CD4-positive, alpha-beta T cell treated with Interleukin-15 for 4 hours (primary cell): Measurements from ENCODE around the gene CCDC12.
"Not testable (repeated sequence)": the region's sequence is repeated elsewhere in the genome, so short reads cannot be mapped to it uniquely, and the experiment has no call there.

Source experiments
- DNase-seq: peaks from one replicate; pipeline ENCODE4 v3.0.0-alpha.2; 2020; ENCODE audit warnings: low spot score

The CCDC12 gene

DNA sequence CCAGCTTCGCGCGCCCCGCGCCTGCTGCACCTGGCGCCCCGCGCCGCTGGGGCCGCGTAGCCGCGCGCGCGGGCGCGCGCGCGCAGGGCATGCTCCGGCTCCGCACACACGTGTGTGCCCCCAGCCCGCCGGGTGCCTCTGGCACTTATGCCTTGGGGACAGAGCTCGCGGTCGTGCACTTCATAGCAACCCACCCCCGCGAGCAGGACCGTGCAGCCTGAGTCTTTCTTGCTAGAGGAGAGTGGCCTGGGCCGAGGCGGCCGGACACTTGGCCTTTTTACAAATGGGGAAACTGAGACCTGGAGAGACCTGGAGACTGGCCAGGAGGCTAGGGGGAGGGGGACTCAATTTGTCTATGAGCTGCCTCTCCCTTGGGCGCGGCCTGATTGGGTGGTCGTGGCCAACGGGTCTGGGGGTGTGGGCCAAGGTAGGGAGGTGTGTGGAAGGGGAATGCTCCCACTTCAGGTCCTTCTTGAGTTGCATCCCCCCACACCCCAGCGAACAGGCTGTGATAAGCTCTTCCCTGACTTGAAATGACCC, 3.5 kb upstream of the CCDC12 start:
- no peak for DNase-seq

DNA sequence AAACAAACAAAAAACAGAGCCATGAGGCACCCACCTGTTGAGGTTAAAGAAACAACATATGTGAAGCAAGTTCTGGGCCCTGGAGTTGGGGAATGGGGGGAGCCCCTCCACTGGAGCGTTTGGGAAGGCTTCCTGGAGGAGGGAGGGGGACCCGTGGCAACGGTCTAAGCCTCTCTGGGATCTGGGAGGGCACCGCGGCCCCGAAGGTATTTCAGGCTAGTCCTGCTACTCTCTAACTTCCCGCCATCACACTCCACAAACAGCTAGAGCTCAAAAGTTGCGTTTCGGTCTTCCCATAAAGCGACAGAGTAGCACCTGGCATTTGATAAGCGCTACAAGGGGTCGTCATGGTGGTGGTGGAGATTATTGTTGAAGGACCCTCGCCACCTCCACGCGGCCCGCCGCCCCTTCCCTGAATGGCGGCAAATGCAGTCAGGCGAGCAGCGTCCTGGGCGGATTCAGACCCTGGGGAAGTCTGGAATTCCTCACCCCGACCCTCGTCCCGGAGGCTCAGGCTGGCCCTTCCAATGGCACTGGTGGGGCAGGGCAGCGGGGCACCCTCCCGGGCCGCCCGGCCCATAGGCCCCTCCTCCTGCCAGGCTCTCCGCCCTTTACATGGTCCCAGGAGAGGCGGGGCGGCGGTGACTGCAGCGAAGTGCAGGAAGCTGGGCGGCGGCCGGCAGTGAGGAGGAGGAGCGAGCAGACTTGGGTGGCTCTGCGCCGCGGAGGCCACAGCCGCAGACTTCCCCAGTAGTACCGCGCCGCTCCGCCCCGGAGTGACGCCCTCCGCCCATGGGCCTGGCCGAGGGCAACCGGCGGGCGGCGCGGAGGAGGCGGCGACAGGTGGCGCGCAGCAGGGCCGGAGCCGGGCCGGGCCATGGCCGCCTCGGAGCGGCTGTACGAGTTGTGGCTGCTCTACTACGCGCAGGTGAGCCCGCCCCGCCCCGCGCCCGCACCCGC, 2.7 kb upstream of the CCDC12 start, which contains the start of gene NBEAL2:
NBEAL2 (plus strand) TSS at position 682 of the 960 bp plus-strand sequence; CDS start at position 878, 196 bp downstream.
- DNase-seq, result peak; percentile 95

DNA sequence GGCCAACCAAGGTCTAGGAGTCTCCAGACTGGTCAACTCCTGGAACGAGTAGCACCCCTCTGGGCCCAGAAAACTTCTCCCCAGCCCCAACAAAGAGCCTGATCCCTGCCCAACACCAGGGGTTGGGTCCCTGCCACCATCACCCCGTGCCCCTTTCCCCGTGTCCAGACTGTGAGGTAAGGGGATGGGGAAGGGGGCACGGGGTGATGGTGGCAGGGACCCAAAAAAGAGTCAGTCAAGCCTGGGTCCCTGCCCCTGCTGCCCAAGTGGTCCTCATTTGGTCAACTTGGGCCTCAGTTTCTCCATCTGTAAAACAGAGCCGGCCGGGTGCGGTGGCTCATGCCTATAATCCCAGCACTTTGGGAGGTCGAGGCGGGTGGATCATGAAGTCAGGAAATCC, 1.8 kb upstream of the CCDC12 start:
- no peak for DNase-seq

DNA sequence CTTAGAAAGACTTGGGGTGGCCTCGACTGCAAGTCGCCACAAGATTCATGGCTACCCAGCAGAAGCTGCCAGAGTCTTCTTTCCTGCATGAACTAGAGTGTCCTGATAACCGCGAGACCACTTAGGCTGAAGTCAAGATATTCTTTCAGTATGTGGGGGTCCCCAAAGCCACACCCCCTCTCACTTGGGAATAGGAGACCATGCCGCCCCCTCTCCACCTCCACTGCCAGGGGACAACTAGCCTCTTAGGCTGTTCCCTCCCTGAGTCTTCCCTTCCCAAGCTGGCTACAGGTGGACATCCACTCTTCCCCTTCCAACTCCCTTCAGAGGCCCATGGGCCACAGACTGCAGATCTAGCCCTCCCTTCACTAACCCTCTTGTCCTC, 1.3 kb upstream of the CCDC12 start:
- DNase-seq, result no peak

DNA sequence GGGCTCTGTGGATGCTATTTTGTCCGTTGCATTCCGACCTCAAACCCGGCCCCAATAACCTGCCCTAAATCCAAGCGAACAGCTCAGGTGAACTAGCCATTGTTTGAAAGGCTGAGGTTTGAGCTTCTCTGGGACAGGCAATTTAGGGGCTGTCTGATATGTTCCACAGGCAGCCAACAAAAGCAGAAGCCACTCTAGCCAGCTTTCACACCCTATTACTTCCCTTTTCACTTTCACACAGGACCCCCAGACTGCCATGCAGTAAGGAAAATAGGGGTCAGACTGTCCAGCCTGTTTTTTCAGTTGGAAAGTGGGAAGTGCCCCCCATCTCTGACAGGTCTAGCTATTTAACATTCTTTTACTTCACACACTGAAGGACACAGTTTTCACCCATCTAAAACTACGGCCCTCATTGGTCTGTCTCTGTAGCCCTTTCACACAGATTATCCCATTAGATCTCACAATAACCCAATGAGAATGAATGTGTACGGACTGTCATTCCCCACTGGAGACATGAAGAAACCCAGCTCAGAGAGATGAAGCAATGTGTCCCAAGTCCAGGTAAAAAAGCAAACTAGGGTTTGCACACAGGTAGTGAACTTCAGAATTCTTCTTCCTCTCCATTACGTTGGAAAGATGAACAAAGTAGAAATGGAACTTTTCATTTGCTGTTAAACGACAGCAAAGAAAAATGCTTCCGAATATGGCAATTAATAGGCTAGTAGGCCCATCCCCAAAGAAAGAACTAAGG, 1.9 kb downstream of the CCDC12 start:
- no peak for DNase-seq

DNA sequence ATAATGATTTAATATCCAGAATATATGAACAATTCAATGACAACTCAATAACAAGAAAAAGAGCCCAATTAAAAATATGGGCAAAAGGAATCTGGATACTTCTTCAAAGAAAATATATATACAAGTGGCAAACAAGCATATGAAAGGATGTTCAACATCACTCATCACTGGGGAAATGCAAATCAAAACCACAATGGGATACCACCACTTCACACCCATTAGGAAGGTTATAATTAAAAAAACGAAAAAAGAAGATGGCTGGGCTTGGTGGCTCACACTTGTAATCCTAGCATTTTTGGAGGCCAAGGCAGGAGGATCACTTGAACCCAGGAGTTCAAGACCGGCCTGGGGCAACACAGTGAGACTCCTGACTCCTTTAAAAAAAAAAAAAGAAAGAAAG, 4.1 kb downstream of the CCDC12 start:
- DNase-seq, result no peak

DNA sequence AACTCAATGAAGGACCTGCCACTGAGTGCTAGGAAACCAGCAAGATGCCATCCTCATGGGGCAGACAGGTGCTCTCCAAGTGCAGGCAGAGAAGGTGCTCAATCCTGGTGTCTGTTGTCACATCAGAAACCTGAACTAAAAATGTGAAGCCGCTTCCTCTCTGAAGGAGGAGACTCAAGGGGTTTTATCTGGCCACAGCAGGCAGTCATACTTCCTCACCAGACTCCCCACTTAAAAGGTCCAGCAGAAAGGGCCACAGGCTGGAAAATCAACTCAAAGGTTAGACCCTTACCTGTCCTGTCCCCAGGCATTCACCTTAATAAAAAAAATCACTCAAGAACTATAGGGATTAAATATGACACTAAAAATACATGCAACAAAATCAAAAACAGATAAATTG, 4.8 kb downstream of the CCDC12 start:
- DNase-seq, result no peak

DNA sequence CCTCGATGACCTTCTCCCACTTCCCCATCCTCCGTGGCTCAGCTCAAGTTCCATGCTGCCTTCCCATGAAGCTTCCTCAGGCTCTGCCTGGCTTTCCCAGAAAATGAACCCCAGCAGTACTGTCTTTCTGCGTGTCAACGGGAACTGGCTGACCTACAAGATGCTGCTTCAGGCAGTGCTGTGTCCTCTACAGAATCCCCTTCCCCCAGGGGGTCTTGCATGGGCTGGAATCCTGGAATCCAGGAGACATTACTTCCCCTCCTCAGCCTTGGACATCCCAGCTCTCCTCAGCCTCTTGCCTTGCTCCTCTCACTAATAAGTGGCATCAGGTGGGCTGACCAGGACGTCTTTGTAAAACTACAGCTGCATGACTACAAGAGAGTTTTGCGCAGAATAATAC, 5.4 kb downstream of the CCDC12 start:
- no peak for DNase-seq

DNA sequence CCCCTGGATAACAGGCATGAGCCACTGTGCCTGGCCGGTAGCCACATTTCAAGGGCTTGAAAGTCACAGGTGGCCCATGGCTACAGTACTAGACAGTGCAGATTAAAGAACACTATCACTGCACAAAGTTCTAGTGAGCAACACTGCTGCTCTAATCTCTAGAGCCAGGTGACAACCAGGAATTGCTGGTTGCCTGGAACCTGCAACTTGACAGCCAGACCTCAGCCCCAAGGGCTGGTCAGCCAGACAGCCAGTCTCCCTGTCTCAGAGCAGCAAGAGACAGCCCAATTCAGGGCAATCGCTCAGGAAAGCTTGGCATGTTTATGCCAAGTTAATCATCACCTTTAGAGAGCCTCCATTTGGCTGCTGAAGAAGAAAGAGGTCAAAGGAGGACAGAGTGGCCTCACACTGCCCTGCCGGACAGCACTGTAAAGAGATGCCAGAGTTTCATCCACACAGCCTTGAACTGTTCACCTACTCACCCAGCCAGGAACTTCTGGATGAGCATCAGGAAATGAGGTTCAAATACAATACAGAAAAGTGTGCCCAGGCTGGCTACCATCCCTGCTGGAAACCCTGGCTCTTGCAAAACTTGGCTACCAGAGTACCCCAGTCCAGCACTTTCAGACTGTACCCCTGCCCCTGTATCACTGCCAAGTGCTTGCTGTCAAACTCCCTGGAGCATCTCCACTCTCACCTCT, 6.0 kb downstream of the CCDC12 start:
- no peak for DNase-seq

DNA sequence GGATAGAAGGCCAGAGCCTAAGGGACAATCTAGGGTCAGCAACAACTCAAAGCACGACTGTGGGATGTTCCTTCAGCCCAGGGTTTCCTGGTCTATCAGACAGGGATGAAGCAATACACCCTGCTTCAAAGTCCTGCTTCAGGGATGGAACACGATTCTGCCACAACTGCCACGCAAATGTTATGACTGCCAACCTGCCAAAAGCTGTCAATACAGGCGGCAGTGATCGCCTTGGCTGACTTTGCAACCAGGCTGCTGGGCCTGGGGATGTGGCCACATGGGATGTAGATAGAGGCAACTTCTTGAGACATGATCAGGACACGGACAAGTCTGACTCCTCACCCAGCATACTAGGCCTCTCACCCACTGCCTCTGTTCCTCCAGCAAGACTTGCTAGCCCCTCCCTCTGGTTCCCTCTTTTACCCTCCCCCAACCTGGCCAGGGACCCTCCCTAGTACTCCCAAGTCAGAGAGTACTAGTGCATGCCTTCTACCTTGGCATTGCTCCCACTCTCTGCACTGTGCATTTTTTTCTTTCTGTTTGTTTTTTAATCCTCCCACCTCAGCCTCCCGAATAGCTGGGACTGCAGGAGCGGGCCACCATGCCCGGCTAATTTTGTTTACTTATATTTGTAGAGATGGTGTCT, 7.6 kb downstream of the CCDC12 start:
- no peak for DNase-seq

DNA sequence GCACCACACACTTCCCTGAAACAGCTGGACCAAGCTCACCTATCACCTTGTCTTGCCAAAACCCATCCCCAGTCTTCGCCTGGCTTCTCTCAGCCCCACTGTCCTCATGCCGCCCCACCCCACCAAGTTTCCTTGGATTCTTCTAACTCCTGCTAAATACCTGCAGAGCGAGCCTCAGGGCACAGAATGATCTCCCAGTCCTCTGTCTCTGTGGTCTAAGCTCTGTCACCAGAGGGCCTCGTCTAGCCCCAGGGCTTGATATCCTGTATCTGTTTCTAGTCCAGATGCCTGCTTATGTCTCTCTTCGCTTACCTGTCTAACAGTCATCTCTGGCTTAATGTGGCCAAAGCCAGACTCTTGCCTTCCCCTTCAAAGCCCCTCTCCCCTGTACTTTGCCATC, 9.7 kb downstream of the CCDC12 start:
- no peak for DNase-seq

DNA sequence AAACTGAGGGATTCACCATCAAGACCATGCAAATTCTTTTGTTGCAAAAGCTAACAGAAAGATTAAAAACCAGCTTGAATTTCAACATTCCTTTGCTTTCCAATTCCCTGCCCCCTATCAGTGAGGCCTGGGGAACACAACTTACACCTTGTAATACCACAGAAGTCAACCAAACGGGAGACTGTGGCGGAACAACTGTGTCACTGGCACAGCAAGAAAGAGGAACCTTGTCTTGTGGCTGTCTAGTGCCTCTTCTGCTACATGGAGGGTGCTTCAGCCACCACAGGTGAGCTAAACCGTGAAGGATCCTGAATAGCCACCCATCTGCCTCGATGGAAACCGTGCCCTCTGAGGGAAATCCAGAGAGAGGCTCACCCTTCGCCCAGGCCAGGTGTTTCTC, 11.4 kb downstream of the CCDC12 start:
- no peak for DNase-seq

DNA sequence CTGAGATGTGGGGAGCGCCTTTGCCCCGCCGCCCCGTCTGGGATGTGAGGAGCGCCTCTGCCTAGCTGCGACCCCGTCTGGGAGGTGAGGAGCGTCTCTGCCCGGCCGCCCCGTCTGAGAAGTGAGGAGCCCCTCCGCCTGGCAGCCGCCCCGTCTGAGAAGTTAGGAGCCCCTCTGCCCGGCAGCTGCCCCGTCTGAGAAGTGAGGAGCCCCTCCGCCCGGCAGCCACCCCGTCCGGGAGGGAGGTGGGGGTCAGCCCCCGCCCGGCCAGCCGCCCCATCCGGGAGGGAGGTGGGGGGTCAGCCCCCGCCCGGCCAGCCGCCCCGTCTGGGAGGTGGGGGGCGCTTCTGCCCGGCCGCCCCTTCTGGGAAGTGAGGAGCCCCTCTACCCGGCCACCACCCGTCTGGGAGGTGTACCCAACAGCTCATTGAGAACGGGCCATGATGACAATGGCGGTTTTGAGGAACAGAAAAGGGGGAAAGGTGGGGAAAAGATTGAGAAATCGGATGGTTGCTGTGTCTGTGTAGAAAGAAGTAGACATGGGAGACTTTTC, 12.4 kb downstream of the CCDC12 start:
- DNase-seq, result not testable (repeated sequence)

DNA sequence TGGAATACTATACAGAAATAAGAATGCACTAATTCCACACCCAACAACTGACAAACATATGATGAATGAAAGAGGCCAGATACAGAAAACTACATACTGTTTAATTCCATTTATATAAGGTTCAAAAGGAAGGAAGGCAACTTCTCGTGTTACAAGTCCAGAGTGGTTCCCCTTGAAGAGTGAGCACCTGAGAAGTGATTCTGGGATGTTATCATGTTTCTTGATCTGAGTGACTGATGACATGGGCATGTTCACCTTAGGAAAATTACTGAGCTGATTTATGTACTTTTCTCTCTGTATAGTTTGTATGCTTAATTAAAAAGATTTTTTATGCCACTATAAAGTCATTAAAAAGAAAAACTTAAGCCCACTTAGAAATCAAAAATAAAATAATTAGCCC, 13.6 kb downstream of the CCDC12 start:
- DNase-seq, result no peak

DNA sequence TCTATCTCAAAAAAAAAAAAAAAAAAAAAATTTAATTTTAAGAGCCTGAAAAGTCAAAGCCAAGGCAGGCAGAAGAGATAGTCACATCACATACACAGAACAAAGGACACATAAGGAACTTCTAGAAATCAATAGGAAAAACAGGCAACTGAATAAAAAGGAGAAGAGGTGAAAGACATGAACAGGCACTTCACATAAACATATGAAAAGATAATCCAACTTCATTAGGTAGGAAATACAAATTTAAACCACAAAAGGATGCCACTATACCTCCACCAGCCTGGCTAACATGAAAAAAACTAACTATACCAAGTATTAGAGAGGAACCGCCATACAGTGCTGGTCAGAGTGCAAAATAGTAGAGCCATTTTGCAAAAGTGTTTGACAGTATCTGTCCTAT, 14.1 kb downstream of the CCDC12 start:
- DNase-seq, result no peak

DNA sequence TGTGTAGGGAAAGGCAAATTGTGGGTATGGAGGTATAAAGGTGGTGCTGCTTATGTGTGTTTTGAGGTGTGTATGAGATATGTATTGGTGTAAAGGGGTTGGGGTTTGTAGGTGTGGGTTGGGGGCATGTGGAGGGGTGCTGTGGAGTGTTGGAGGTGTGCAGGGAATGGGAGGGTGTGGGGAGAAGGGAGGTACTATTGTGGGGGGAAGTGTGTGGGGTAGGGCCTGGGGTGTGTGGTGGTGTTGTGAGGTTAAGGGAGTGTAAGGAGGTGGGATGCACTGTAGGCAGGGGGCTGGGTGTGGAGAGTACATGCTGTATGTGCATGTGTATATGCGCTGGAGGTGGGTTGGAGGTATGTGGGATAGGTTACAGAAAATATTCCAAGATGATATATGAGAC, 15.7 kb downstream of the CCDC12 start:
- no peak for DNase-seq

DNA sequence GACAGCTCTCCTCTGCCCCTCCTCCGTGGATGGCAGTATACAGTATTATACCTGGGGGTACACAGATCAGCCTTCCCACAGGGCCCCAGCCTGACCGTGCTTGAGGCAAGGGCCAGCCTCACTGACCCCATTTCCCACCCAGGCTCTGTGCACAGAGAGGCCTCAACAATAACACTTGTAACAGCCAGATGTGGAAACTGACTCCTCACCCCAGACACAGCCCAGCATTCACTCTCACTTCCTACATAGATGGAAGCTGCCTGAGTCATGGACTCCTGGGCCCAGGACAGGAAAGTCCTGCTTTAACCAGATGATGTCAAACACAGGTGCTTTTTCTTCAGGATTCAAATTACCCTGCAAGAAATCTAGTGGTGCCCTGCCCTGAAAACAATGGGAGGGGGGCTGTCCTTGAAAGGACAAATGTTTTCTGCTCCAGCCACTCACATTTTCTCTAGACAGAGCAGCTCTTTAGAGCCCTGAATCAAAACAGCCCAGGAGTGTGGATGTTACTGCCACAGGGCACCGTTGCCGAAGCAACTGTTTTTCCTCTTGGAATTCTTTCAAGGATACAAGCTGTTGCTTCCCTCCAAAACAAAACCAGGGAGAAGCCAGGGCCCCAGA, 16.4 kb downstream of the CCDC12 start:
- no peak for DNase-seq

DNA sequence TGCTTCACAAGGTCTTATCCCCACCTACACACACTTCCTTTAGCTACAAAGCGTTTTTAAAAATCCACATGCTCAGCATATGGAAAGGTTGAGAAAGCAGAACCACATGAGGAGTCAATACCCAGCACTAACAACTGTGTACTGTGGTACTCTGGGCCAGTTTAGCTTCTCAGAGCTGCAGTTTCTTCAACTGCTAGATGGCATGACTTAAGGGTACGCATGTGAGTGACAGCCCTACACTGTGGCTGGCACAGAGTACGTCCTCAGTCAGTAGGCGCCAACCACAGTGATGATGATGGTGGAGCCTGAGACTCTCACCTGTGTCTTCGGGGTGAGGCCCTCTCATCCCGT, 17.4 kb downstream of the CCDC12 start:
- no peak for DNase-seq

DNA sequence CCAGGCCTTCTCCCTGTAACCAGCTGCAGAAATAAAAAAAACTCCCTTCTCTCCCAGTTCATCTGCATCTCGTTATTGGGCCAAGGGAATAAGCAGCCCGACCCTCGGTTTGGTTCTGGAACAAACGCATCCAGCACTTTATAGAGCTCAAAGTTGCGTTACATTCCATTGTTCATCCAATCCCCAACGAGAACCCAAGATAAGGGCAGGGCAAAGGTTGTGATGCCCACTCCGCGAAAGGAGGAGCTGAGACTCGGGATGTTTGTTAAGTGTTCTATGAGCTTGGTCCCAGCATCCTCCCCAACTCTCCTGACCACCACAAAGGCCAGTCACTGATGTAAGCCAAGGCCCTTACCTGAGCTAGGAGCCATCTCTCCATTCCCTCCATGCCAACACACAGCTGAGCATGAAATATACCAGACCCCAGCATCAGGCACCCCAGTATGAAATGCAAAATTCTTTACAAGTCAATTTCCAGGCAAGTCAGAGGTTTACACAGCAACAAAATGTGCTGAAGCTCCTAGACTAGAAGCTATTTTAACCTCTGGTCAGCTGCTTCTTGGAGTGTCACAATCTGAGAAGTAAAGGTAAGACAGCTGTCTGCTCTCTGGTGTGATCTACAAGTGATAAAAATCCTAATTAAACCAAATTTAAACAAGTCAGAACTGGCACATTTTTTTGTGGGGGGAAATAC, 17.9 kb downstream of the CCDC12 start:
- no peak for DNase-seq

DNA sequence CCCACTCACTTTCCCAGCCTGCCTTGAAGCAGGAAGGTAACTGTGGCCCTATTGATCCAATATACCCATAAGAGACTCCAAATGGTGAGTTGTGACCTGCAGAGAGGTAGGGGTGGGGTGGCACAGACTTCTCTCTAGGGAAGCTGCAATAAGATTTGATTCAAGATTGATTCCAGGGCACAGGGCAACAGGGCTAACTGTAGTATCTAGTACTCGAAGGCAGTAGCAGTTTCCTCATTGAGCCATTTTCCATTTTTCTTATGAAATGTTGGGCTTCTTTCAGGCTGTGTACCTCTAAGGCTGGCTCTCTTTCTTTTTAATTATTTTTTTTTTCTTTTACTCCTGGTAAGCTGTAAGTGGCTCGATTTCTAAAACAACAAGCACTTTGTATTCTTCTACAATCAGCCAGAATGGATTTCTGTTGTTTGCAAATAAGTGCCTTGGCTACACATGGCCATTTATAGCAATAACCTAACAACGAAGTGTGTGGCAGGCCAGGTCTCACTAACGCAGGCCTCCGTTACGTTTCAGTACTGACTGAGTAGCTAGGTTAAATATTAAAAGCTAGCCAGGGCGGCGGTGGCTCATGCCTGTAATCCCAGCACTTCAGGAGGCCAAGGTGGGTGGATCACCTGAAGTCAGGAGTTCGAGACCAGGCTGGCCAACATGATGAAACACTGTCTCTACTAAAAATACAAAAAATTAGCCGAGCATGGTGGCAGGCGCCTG, 19.3 kb downstream of the CCDC12 start:
- no peak for DNase-seq
